Prostate gland (tissue), 2 donors: ENCODE data around the gene SMAD7. TPM values are rescaled to one million over a fixed set of nuclear protein-coding genes. Genes with fewer than 3 reads are reported as not detected.

ENCODE experiments used
- DNase-seq: peaks from one replicate; pipeline ENCODE4 v3.0.0-alpha.2; 2019; ENCODE audit warnings: low spot score
- H3K27ac ChIP-seq, 2 donors: fragments of 200-600 bp; sonication (generic); 2 replicates each; pipeline ENCODE4 v1.5.1; 2017 to 2019
- H3K27me3 ChIP-seq: fragments of 200-600 bp; sonication (generic); replicated peaks from 2 replicates; pipeline ENCODE4 v1.5.1; 2019; ENCODE audit not compliant: insufficient read depth
- H3K36me3 ChIP-seq, 2 donors: fragments of 200-600 bp; sonication (generic); 1 replicate in 1 of 2; 2 replicates in 1 of 2; pipeline versions ENCODE4 v1.5.1 to v1.8.1; 2017 to 2019
- H3K4me1 ChIP-seq: fragments of 200-600 bp; sonication (generic); replicated peaks from 2 replicates; pipeline ENCODE4 v1.5.1; 2019
- H3K4me3 ChIP-seq, 2 donors: fragments of 200-600 bp; sonication (generic); 2 replicates each; pipeline ENCODE4 v1.5.1; 2017 to 2019
- H3K9me3 ChIP-seq: fragments of 200-600 bp; sonication (generic); 2 replicates; pipeline ENCODE4 v1.5.1; 2017
- CTCF ChIP-seq, 4 experiments: fragments of 200-600 bp in 2 of 4; fragments of 450-650 bp in 2 of 4; sonication (generic) in 2 of 4; IDR thresholded peaks; 1 replicate in 3 of 4; 2 replicates in 1 of 4; pipeline ENCODE4 v1.5.1; 2016 to 2019; ENCODE audit warnings: antibody characterized with exemption in 4 of 4, mild to moderate bottlenecking in 2 of 4, moderate library complexity in 2 of 4
- POLR2A ChIP-seq: fragments of 450-650 bp; IDR thresholded peaks from one replicate; pipeline ENCODE4 v1.6.1; 2016; ENCODE audit warnings: antibody characterized with exemption, mild to moderate bottlenecking
- POLR2AphosphoS5 ChIP-seq: sonication (generic); formaldehyde crosslinking; IDR thresholded peaks from one replicate; pipeline ENCODE4 v1.6.1; 2017; ENCODE audit warnings: antibody characterized with exemption
- WGBS: methylation state at CpG from one replicate; pipeline ENCODE4 v1.1.5; 2018; 5-methylcytosine and 5-hydroxymethylcytosine counted together
- intact Hi-C: fragments of 100-400 bp; cut with DNase I; formaldehyde crosslinking; loops from one replicate; pipeline ENCODE4 v1.14.2; 2022
- total RNA-seq, 2 donors: library from RNA; depleted of rRNA; stranded (reverse); fragments of >200 nt; gene quantifications; one replicate each; pipeline ENCODE4 v1.1.0, GENCODE V29; 2016

SMAD7 gene
- total RNA-seq, 2 donors from 2014 or later, result 29.3 to 31.0 TPM

GRCh38 chr18:48920408-48921038, 30.2 kb downstream of the SMAD7 start:
- H3K4me1 ChIP-seq, result peaks cover 15% of the 10 kb centered on the region
- TF ChIP-seq POLR2AphosphoS5, result no peak
- TF ChIP-seq POLR2A, result no peak
- TF ChIP-seq CTCF (IDR thresholded peaks at IDR 0.05), result no peak
- no peaks in the 10 kb centered on the region for H3K27me3 ChIP-seq
- 67% methylated on average over 16 of the region's 16 CpGs for WGBS
- intact Hi-C loops, result no loop called here
- no peaks in the 10 kb centered on the region for H3K9me3 ChIP-seq
- DNase-seq, result no peak
- peak overlapping the region in 1 of 2 donors; percentile 8 for H3K27ac ChIP-seq
- H3K4me3 ChIP-seq, result no peak overlapping the region
- no peaks in the 10 kb centered on the region for H3K36me3 ChIP-seq

GRCh38 chr18:48919547-48919946, 31.2 kb downstream of the SMAD7 start:
- Histone ChIP-seq H3K4me3 (no peak overlapping the region), H3K9me3 (no peaks in the 10 kb centered on the region), H3K27ac (no peak overlapping the region), H3K36me3 (no peaks in the 10 kb centered on the region), H3K27me3 (no peaks in the 10 kb centered on the region), H3K4me1 (peaks cover 8% of the 10 kb centered on the region)
- TF ChIP-seq POLR2A (no peak), POLR2AphosphoS5 (no peak), CTCF (IDR thresholded peaks at IDR 0.05) (no peak)
- intact Hi-C loops, result no loop called here
- DNase-seq, result no peak
- 41% methylated on average over 3 of the region's 3 CpGs for WGBS

GRCh38 chr18:48918660-48919456, 31.9 kb downstream of the SMAD7 start:
- Histone ChIP-seq H3K36me3 (no peaks in the 10 kb centered on the region), H3K4me3 (no peak overlapping the region), H3K27me3 (no peaks in the 10 kb centered on the region), H3K9me3 (no peaks in the 10 kb centered on the region), H3K4me1 (peaks cover 4% of the 10 kb centered on the region), H3K27ac (no peak overlapping the region)
- WGBS, result 98% methylated on average over 9 of the region's 9 CpGs
- TF ChIP-seq CTCF (IDR thresholded peaks at IDR 0.05) (no peak), POLR2AphosphoS5 (no peak), POLR2A (no peak)
- intact Hi-C loops, result no loop called here
- DNase-seq, result no peak

GRCh38 chr18:48917579-48918517, 32.9 kb downstream of the SMAD7 start:
- no peaks in the 10 kb centered on the region for H3K36me3 ChIP-seq
- intact Hi-C loops, result no loop called here
- no peaks in the 10 kb centered on the region for H3K9me3 ChIP-seq
- H3K4me1 ChIP-seq, result no peaks in the 10 kb centered on the region
- WGBS, result 89% methylated on average over 26 of the region's 26 CpGs
- H3K27ac ChIP-seq, result no peak overlapping the region
- no peaks in the 10 kb centered on the region for H3K27me3 ChIP-seq
- no peak for DNase-seq
- TF ChIP-seq POLR2A (no peak), CTCF (IDR thresholded peaks at IDR 0.05) (no peak), POLR2AphosphoS5 (no peak)
- H3K4me3 ChIP-seq, result no peak overlapping the region
